Spleen (tissue), 10 donors: Measurements from ENCODE around the gene STAT5A. TPM values are rescaled to one million over a fixed set of nuclear protein-coding genes. Genes with fewer than 3 reads are reported as not detected.

Experiments used
- polyA plus RNA-seq, 3 donors: library from polyadenylated mRNA; stranded (reverse); fragments of 200-250 nt; gene quantifications; one replicate each; pipeline ENCODE4 v1.2.1, GENCODE V29; 2013
- total RNA-seq, 7 donors: library from RNA; depleted of rRNA in 3 of 7; stranded (reverse); fragments of >200 nt in 3 of 7; fragmentation: NEBNext Ultra II Directional in 4 of 7; extraction: Animal tissue kit (Norgen Biotek cat#: 25700) in 4 of 7; gene quantifications; one replicate each; pipeline versions ENCODE4 v1.1.0 to v1.2.1, GENCODE V29; 2016 to 2021
- donor health status: healthy with polysubstance abuse.
- donor health status: DM: no; HTN: no; CAD: no; lungs with moderate emphysema.
- donor health status: DM: no; HTN: no; CAD: no.
- donor health status: Bipolar disorder and iron deficiency.
- donor health status: healthy.
- donor health status: DM: no; HTN: no; CAD: no.
- donor health status: DM: yes; HTN: yes; CAD: no.

The STAT5A gene
- total and polyA plus RNA-seq, 10 donors, result 22.7 to 131 (median 71.6) TPM

Other genes with a start within 250 kb of the STAT5A start
- gene C17orf113, start 237.9 kb upstream of the STAT5A start, total RNA-seq, result 1 to 10 TPM in 2 of 7 donors, under 1 TPM in 5; 0.43 to 1.6 (median 0.85) TPM
- gene C17orf113, start 237.9 kb upstream of the STAT5A start, polyA plus RNA-seq, result under 1 TPM; 0.35 to 0.51 (median 0.43) TPM
- under 1 TPM in 5 of 7 donors, not detected in 2; 0.17 to 0.60 (median 0.44) TPM for gene ZNF385C, start 190.0 kb upstream of the STAT5A start, total RNA-seq
- under 1 TPM; 0.26 to 0.46 (median 0.38) TPM for gene ZNF385C, start 190.0 kb upstream of the STAT5A start, polyA plus RNA-seq
- 10 to 100 TPM; 23.0 to 30.9 (median 25.5) TPM for gene DHX58, start 175.8 kb upstream of the STAT5A start, total RNA-seq
- 10 to 100 TPM; 20.9 to 41.2 (median 38.1) TPM for gene DHX58, start 175.8 kb upstream of the STAT5A start, polyA plus RNA-seq
- gene KAT2A, start 167.1 kb upstream of the STAT5A start, total RNA-seq, result 10 to 100 TPM; 37.8 to 51.5 (median 47.1) TPM
- 100 to 1,000 TPM; 101 to 168 (median 145) TPM for gene KAT2A, start 167.1 kb upstream of the STAT5A start, polyA plus RNA-seq
- under 1 TPM in 1 of 7 donors, not detected in 6; 0.19 TPM for gene HSPB9, start 165.7 kb upstream of the STAT5A start, total RNA-seq
- gene HSPB9, start 165.7 kb upstream of the STAT5A start, polyA plus RNA-seq, result under 1 TPM; 0.11 to 0.17 (median 0.16) TPM
- gene RAB5C, start 133.5 kb upstream of the STAT5A start, total RNA-seq, result 100 to 1,000 TPM; 120 to 181 (median 148) TPM
- gene RAB5C, start 133.5 kb upstream of the STAT5A start, polyA plus RNA-seq, result 100 to 1,000 TPM in 1 of 3 donors, 10 to 100 TPM in 2; 70.0 to 152 (median 89.2) TPM
- under 1 TPM; 0.17 to 0.52 (median 0.26) TPM for gene KCNH4, start 107.4 kb upstream of the STAT5A start, total RNA-seq
- gene KCNH4, start 107.4 kb upstream of the STAT5A start, polyA plus RNA-seq, result under 1 TPM; 0.14 to 0.32 (median 0.15) TPM
- gene HCRT, start 103.0 kb upstream of the STAT5A start, total RNA-seq, result not detected
- gene HCRT, start 103.0 kb upstream of the STAT5A start, polyA plus RNA-seq, result not detected
- gene GHDC, start 94.0 kb upstream of the STAT5A start, total RNA-seq, result 100 to 1,000 TPM in 3 of 7 donors, 10 to 100 TPM in 4; 29.4 to 122 (median 58.0) TPM
- 10 to 100 TPM; 22.0 to 33.1 (median 26.1) TPM for gene GHDC, start 94.0 kb upstream of the STAT5A start, polyA plus RNA-seq
- gene STAT5B, start 12.1 kb upstream of the STAT5A start, total RNA-seq, result 100 to 1,000 TPM in 5 of 7 donors, 10 to 100 TPM in 2; 90.2 to 171 (median 103) TPM
- gene STAT5B, start 12.1 kb upstream of the STAT5A start, polyA plus RNA-seq, result 10 to 100 TPM; 26.4 to 34.7 (median 26.4) TPM
- 100 to 1,000 TPM; 229 to 326 (median 266) TPM for gene STAT3, start 99.9 kb downstream of the STAT5A start, total RNA-seq
- gene STAT3, start 99.9 kb downstream of the STAT5A start, polyA plus RNA-seq, result 10 to 100 TPM; 18.3 to 49.8 (median 24.1) TPM
- gene CAVIN1, start 134.8 kb downstream of the STAT5A start, total RNA-seq, result 100 to 1,000 TPM; 129 to 224 (median 150) TPM
- gene CAVIN1, start 134.8 kb downstream of the STAT5A start, polyA plus RNA-seq, result 100 to 1,000 TPM in 1 of 3 donors, 10 to 100 TPM in 2; 25.3 to 129 (median 34.7) TPM
- 100 to 1,000 TPM in 5 of 7 donors, 10 to 100 TPM in 2; 87.4 to 140 (median 126) TPM for gene ATP6V0A1, start 170.4 kb downstream of the STAT5A start, total RNA-seq
- 10 to 100 TPM; 23.0 to 74.0 (median 50.7) TPM for gene ATP6V0A1, start 170.4 kb downstream of the STAT5A start, polyA plus RNA-seq
- gene NAGLU, start 247.7 kb downstream of the STAT5A start, total RNA-seq, result 10 to 100 TPM; 32.5 to 61.0 (median 48.9) TPM
- gene NAGLU, start 247.7 kb downstream of the STAT5A start, polyA plus RNA-seq, result 10 to 100 TPM; 27.3 to 55.2 (median 49.8) TPM